ENCODE data around the gene TOX2.

DNA sequence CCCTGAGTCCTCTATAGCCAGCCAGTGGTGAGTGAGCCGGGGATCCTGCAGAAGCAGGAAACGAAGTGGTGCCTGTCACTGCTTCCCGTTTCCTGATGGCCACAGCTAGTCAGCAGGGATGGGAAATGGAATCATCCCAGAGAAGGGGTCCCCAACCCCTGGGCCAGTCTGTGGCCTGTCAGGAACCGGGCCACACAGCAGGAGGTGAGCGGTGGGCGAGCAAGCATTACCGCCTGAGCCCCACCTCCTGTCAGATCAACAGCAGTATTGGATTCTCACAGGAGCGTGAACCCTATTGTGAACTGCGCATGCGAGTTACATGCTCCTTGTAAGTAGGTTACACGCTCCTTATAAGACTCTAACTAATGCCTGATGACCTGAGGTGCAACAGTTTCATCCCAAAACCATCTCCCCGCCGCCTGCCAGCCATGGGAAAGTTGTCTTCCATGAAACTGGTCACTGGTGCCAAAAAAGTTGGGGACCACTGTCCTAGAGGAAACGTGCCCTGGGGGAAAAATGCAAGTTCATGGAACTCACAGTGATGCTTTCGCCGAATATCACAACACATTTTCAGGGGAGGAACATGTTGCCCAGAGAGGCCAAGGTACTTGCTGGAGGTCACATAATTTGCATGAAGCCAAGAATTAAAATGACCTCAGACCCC is 158.5 kb downstream of the TOX2 start:
- TF ChIP-seq CTCF (IDR thresholded peaks at IDR 0.05) (no peak), POLR2AphosphoS5 (IDR thresholded peaks at IDR 0.05) (no peak), POLR2A (IDR thresholded peaks at IDR 0.05) (no peak)

Measured in prostate gland (tissue), 2 donors.